Lower leg skin (tissue), 3 donors: ENCODE measurements around the gene CORO1C.

Experiments used
- CTCF ChIP-seq, 3 donors: fragments of 450-650 bp; IDR thresholded peaks; one replicate each; pipeline ENCODE4 v1.5.1; 2016; ENCODE audit warnings: antibody characterized with exemption in 3 of 3, mild to moderate bottlenecking in 3 of 3, moderate library complexity in 2 of 3
- POLR2A ChIP-seq, 2 donors: fragments of 450-650 bp; IDR thresholded peaks; one replicate each; pipeline ENCODE4 v1.6.1; 2016 to 2017; ENCODE audit warnings: antibody characterized with exemption in 2 of 2, mild to moderate bottlenecking in 1 of 2, moderate library complexity in 1 of 2

GRCh38 chr12:108745641-108746040 lies 14.3 kb upstream of the CORO1C start:
- no peak for TF ChIP-seq CTCF (IDR thresholded peaks at IDR 0.05)
- TF ChIP-seq POLR2A (IDR thresholded peaks at IDR 0.05): no peak
